IMR-90 (cell line): Measurements from ENCODE around the gene RAP1GAP2. TPM values are rescaled to one million over a fixed set of nuclear protein-coding genes. Genes with fewer than 3 reads are reported as not detected.

Experiments used
- ATAC-seq: fragments of 200-7000 bp; cut with Tn5 transposase; 2 replicates; pipeline ENCODE4 v1.9.1; 2020; ENCODE audit warnings: low read depth, mild to moderate bottlenecking, moderate library complexity
- BruUV-seq: library from RNA; stranded (reverse); fragments of 400-500 nt; replicated peaks from 2 replicates; lab custom pipeline; 2021; lab: Mats Ljungman, UMichigan
- CTCF ChIA-PET: fragments of 300-600 bp; formaldehyde crosslinking; extraction: SDS; loops from one replicate; lab custom pipeline; 2021; ENCODE audit warnings: antibody characterized with exemption; lab: Yijun Ruan, JAX
- POLR2A ChIA-PET: fragments of 300-600 bp; sonication (Branson Sonifier 250); formaldehyde crosslinking; loops from one replicate; lab custom pipeline; 2022; ENCODE audit warnings: antibody characterized with exemption; ENCODE audit not compliant: unreplicated experiment; lab: Charles Lee
- DNase-seq: peaks from one replicate; pipeline ENCODE4 v3.0.0; 2013
- H2AFZ ChIP-seq: replicated peaks from 2 replicates; pipeline ENCODE3; 2013; ENCODE audit warnings: low read length, mild to moderate bottlenecking; ENCODE audit not compliant: poor library complexity
- H2AK5ac ChIP-seq: 2 replicates; pipeline ENCODE4 v1.6.1; 2013; ENCODE audit warnings: low read depth, low read length, inconsistent platforms
- H2AK9ac ChIP-seq: replicated peaks from 2 replicates; pipeline ENCODE3; 2013; ENCODE audit warnings: mild to moderate bottlenecking, low read depth, low read length, moderate library complexity; ENCODE audit not compliant: poor library complexity
- H2BK120ac ChIP-seq: 2 replicates; pipeline ENCODE4 v1.6.1; 2013; ENCODE audit warnings: low read depth, low read length, inconsistent platforms
- H2BK15ac ChIP-seq: 3 replicates; pipeline ENCODE4 v1.6.1; 2013; ENCODE audit warnings: low read depth, low read length, inconsistent platforms
- H2BK20ac ChIP-seq: 2 replicates; pipeline ENCODE4 v1.6.1; 2013; ENCODE audit warnings: low read depth, mild to moderate bottlenecking, inconsistent platforms, low read length, moderate library complexity
- H2BK5ac ChIP-seq: 2 replicates; pipeline ENCODE4 v1.6.1; 2013; ENCODE audit warnings: mild to moderate bottlenecking, low read depth, low read length, inconsistent platforms; ENCODE audit not compliant: poor library complexity, severe bottlenecking
- H3K14ac ChIP-seq: replicated peaks from 2 replicates; pipeline ENCODE4 v1.6.1; 2013; ENCODE audit warnings: low read depth, low read length, inconsistent platforms
- H3K18ac ChIP-seq: 2 replicates; pipeline ENCODE4 v1.6.1; 2013; ENCODE audit warnings: low read depth, low read length, control low read depth
- H3K23ac ChIP-seq: 2 replicates; pipeline ENCODE4 v1.6.1; 2013; ENCODE audit warnings: low read depth, low read length, inconsistent platforms
- H3K27ac ChIP-seq: 2 replicates; pipeline ENCODE4 v1.5.1; 2013; ENCODE audit warnings: mild to moderate bottlenecking, control low read depth, low read length; ENCODE audit not compliant: insufficient read depth
- H3K27me3 ChIP-seq: 2 replicates; pipeline ENCODE4 v1.6.1; 2013; ENCODE audit warnings: low read length; ENCODE audit not compliant: control insufficient read depth, insufficient read depth
- H3K36me3 ChIP-seq: 2 replicates; pipeline ENCODE4 v1.6.1; 2013; ENCODE audit warnings: low read length, mixed read lengths; ENCODE audit not compliant: control insufficient read depth, insufficient read depth
- H3K4ac ChIP-seq: 2 replicates; pipeline ENCODE4 v1.6.1; 2013; ENCODE audit warnings: low read depth, low read length, inconsistent platforms
- H3K4me1 ChIP-seq: 2 replicates; pipeline ENCODE4 v1.6.1; 2013; ENCODE audit warnings: low read length, mixed read lengths; ENCODE audit not compliant: control insufficient read depth, insufficient read depth
- H3K4me2 ChIP-seq: 2 replicates; pipeline ENCODE4 v1.6.1; 2013; ENCODE audit warnings: low read depth, mild to moderate bottlenecking, control low read depth, low read length, moderate library complexity
- H3K4me3 ChIP-seq: 2 replicates; pipeline ENCODE4 v1.5.1; 2013; ENCODE audit warnings: low read depth, mild to moderate bottlenecking, control low read depth, low read length, moderate library complexity; ENCODE audit not compliant: insufficient read depth
- H3K56ac ChIP-seq: 2 replicates; pipeline ENCODE4 v1.6.1; 2013; ENCODE audit warnings: low read length, inconsistent platforms; ENCODE audit not compliant: insufficient read depth; ENCODE audit errors: extremely low read depth
- H3K79me1 ChIP-seq, 2 experiments: 2 replicates each; pipeline ENCODE4 v1.6.1; 2013; ENCODE audit warnings: low read length in 2 of 2, inconsistent platforms in 1 of 2, low read depth in 1 of 2
- H3K9ac ChIP-seq: 2 replicates; pipeline ENCODE4 v1.6.1; 2013; ENCODE audit warnings: low read depth, low read length, control low read depth
- H3K9me1 ChIP-seq: 2 replicates; pipeline ENCODE4 v1.6.1; 2013; ENCODE audit warnings: low read length, inconsistent platforms; ENCODE audit not compliant: insufficient read depth
- H3K9me3 ChIP-seq: 2 replicates; pipeline ENCODE4 v1.6.1; 2013; ENCODE audit warnings: low read length; ENCODE audit not compliant: control insufficient read depth, insufficient read depth
- H4K20me1 ChIP-seq: 2 replicates; pipeline ENCODE4 v1.6.1; 2013; ENCODE audit warnings: low read length, inconsistent platforms; ENCODE audit not compliant: insufficient read depth
- H4K5ac ChIP-seq: 2 replicates; pipeline ENCODE4 v1.6.1; 2013; ENCODE audit warnings: mild to moderate bottlenecking, low read depth, low read length, control low read depth
- H4K8ac ChIP-seq, 2 experiments: 2 replicates each; pipeline ENCODE4 v1.6.1; 2013; ENCODE audit warnings: low read depth in 2 of 2, low read length in 2 of 2, control low read depth in 1 of 2, inconsistent platforms in 1 of 2
- H4K91ac ChIP-seq: 2 replicates; pipeline ENCODE4 v1.6.1; 2013; ENCODE audit warnings: low read depth, low read length, inconsistent platforms; ENCODE audit not compliant: insufficient read depth
- BHLHE40 ChIP-seq: fragments of 150-350 bp; IDR thresholded peaks from 2 replicates; pipeline ENCODE4 v1.6.1; 2016; ENCODE audit warnings: mild to moderate bottlenecking, low read depth, low read length
- CEBPB ChIP-seq: IDR thresholded peaks from 2 replicates; pipeline ENCODE4 v1.6.1; 2012; ENCODE audit warnings: low read depth, low read length, improper control_type of control experiment
- CHD1 ChIP-seq: IDR thresholded peaks from 2 replicates; pipeline ENCODE4 v1.6.1; 2012; ENCODE audit warnings: low read depth, low read length, improper control_type of control experiment
- FOS ChIP-seq: fragments of 150-350 bp; IDR thresholded peaks from 2 replicates; pipeline ENCODE4 v1.6.1; 2016; ENCODE audit warnings: low read depth, low read length
- MAFK ChIP-seq: IDR thresholded peaks from 2 replicates; pipeline ENCODE4 v1.6.1; 2012; ENCODE audit warnings: low read depth, low read length, improper control_type of control experiment
- MAZ ChIP-seq: IDR thresholded peaks from 2 replicates; pipeline ENCODE4 v1.6.1; 2012; ENCODE audit warnings: low read depth, mild to moderate bottlenecking, low read length, improper control_type of control experiment, moderate library complexity, borderline replicate concordance
- MXI1 ChIP-seq: IDR thresholded peaks from 2 replicates; pipeline ENCODE4 v1.6.1; 2012; ENCODE audit warnings: low read depth, mild to moderate bottlenecking, low read length, moderate library complexity, borderline replicate concordance
- NFE2L2 ChIP-seq: fragments of 150-350 bp; IDR thresholded peaks from 2 replicates; pipeline ENCODE4 v1.6.1; 2016; ENCODE audit warnings: low read depth, mild to moderate bottlenecking, low read length
- POLR2A ChIP-seq: IDR thresholded peaks from 2 replicates; pipeline ENCODE4 v1.6.1; 2012; ENCODE audit warnings: mild to moderate bottlenecking, low read depth, low read length
- RAD21 ChIP-seq: IDR thresholded peaks from 2 replicates; pipeline ENCODE4 v1.6.1; 2012; ENCODE audit warnings: low read length, improper control_type of control experiment
- RCOR1 ChIP-seq: IDR thresholded peaks from 2 replicates; pipeline ENCODE4 v1.6.1; 2012; ENCODE audit warnings: mild to moderate bottlenecking, low read length, improper control_type of control experiment; ENCODE audit not compliant: insufficient replicate concordance
- RFX5 ChIP-seq: IDR thresholded peaks from 2 replicates; pipeline ENCODE4 v1.8.0; 2012; ENCODE audit warnings: low read depth, mild to moderate bottlenecking, low read length, moderate library complexity
- SMC3 ChIP-seq: fragments of 150-350 bp; IDR thresholded peaks from 2 replicates; pipeline ENCODE4 v1.6.1; 2016; ENCODE audit warnings: low read depth, mild to moderate bottlenecking, antibody characterized with exemption, low read length, moderate library complexity
- WGBS, 2 experiments: methylation state at CpG; one replicate each; pipeline versions ENCODE4 v1.1.5 to v1.1.7; 2013; ENCODE audit warnings: missing lambda C conversion rate in 2 of 2; ENCODE audit not compliant: insufficient read length in 1 of 2; ENCODE audit errors: extremely low coverage in 2 of 2; 5-methylcytosine and 5-hydroxymethylcytosine counted together
- dilution Hi-C: fragments of 300-500 bp; cut with HindIII; formaldehyde crosslinking; loops from one replicate; pipeline ENCODE4 v1.14.3; 2018; ENCODE audit warnings: low sequenced_read_pairs; ENCODE audit not compliant: unreplicated experiment
- in situ Hi-C: fragments of 300-500 bp; cut with MboI; formaldehyde crosslinking; loops from 3 replicates; pipeline ENCODE4 v1.14.3; 2019; ENCODE audit warnings: low sequenced_read_pairs, inconsistent platforms, mixed read lengths
- intact Hi-C: fragments of 100-400 bp; cut with micrococcal nuclease; formaldehyde crosslinking; loops from 2 replicates; pipeline ENCODE4 v1.10.0; 2022
- polyA plus RNA-seq, 3 experiments: library from polyadenylated mRNA; depleted of rRNA; stranded (reverse); fragments of >200 nt; gene quantifications; 2 replicates each; pipeline ENCODE4 v1.2.3, GENCODE V29; 2012; ENCODE audit warnings: low replicate concordance in 1 of 3
- total RNA-seq: library from RNA; depleted of rRNA; stranded (reverse); fragments of >200 nt; gene quantifications from 2 replicates; pipeline ENCODE4 v1.2.3, GENCODE V29; 2012
- TF ChIP-seq, protein P1 (sequence below): fragments of 150-350 bp; IDR thresholded peaks from 2 replicates; pipeline ENCODE4 v1.6.1; 2016; ENCODE audit warnings: low read depth, mild to moderate bottlenecking, low read length, moderate library complexity, borderline replicate concordance
- TF ChIP-seq, protein P2 (sequence below): fragments of 150-350 bp; IDR thresholded peaks from 2 replicates; pipeline ENCODE4 v1.6.1; 2017; ENCODE audit warnings: mild to moderate bottlenecking, antibody characterized with exemption, low read length, low read depth
- TF ChIP-seq, protein P3 (sequence below): conservative IDR thresholded peaks from 2 replicates; pipeline ENCODE4 v1.5.1; 2012; ENCODE audit warnings: mild to moderate bottlenecking, low read depth, low read length, improper control_type of control experiment

Gene RAP1GAP2
- total and polyA plus RNA-seq, 2 of the 4 experiments (the other 2 are of a cell fraction): 5.7 to 7.5 TPM

DNA sequence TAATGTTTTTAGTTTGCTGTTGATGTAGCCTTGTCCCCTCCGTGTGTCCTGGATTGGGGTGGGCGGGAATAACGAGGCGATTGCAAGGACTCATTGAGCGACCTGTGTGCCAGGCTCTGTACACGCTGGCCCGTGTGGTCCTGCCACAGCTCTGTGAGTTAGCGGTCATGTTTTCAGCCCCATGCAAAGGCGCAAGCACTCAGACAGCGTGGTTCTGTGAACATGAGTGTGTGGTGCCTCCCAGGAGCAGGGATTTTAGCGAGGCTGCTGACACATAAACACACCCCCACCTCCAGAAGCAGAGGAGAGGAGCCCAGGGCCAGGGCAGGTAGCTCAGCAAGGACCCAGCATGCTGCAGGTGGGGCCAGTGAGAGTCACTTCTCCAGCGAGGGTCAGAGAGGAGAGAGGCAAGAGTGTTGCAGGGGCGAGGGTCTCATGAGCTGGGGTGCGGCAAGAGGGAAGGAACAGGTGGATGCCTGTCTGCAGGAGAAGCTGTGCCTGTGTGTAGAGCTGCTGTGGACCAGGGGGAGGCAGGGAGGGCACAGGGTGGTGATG lies 151.8 kb downstream of the RAP1GAP2 start:
- Histone ChIP-seq H4K91ac (no peak overlapping the region), H2AK5ac (0 out of 2 replicates have a peak overlapping the region, but pooled peaks have one; percentile 4), H2BK15ac (no peak overlapping the region), H3K9me1 (no peaks in the 10 kb centered on the region), H4K5ac (no peak overlapping the region), H2BK20ac (no peak overlapping the region), H3K14ac (no peak overlapping the region), H2AFZ (no peak overlapping the region), H3K4me1 (0 out of 2 replicates have a peak, but pooled peaks cover 1% of the 10 kb centered on the region), H4K8ac (no peak overlapping the region), H3K27me3 (no peaks in the 10 kb centered on the region), H3K23ac (no peak overlapping the region), H3K9me3 (no peaks in the 10 kb centered on the region), H3K36me3 (no peaks in the 10 kb centered on the region), H3K56ac (no peak overlapping the region), H4K20me1 (no peaks in the 10 kb centered on the region), H3K79me1 (peaks cover 0 to 3% of the 10 kb centered on the region in 2 experiments; a peak in 1 of 4 replicates), H2BK5ac (no peak overlapping the region), H3K4me3 (no peak overlapping the region), H2AK9ac (no peak overlapping the region), H3K9ac (no peak overlapping the region), H3K4ac (no peak overlapping the region), H3K4me2 (no peak overlapping the region), H3K18ac (no peak overlapping the region), H3K27ac (no peak overlapping the region), H2BK120ac (no peak overlapping the region)
- DNase-seq (no peak), ATAC-seq (no peak)
- POLR2A ChIA-PET: no interaction called here
- CTCF ChIA-PET: no interaction called here
- 68% methylated on average over 6 of the region's 14 CpGs; no CpG with 5 or more reads in 1 of the 2 experiments for WGBS, 2 experiments
- in situ Hi-C loops: no loop called here
- no peak for TF ChIP-seq MXI1
- no peak for TF ChIP-seq NFE2L2
- no peak for TF ChIP-seq SMC3
- TF ChIP-seq, protein P1, sequence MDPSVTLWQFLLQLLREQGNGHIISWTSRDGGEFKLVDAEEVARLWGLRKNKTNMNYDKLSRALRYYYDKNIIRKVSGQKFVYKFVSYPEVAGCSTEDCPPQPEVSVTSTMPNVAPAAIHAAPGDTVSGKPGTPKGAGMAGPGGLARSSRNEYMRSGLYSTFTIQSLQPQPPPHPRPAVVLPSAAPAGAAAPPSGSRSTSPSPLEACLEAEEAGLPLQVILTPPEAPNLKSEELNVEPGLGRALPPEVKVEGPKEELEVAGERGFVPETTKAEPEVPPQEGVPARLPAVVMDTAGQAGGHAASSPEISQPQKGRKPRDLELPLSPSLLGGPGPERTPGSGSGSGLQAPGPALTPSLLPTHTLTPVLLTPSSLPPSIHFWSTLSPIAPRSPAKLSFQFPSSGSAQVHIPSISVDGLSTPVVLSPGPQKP: no peak
- TF ChIP-seq, protein P2, sequence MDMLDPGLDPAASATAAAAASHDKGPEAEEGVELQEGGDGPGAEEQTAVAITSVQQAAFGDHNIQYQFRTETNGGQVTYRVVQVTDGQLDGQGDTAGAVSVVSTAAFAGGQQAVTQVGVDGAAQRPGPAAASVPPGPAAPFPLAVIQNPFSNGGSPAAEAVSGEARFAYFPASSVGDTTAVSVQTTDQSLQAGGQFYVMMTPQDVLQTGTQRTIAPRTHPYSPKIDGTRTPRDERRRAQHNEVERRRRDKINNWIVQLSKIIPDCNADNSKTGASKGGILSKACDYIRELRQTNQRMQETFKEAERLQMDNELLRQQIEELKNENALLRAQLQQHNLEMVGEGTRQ: no peak
- no peak for TF ChIP-seq POLR2A
- TF ChIP-seq, protein P3, sequence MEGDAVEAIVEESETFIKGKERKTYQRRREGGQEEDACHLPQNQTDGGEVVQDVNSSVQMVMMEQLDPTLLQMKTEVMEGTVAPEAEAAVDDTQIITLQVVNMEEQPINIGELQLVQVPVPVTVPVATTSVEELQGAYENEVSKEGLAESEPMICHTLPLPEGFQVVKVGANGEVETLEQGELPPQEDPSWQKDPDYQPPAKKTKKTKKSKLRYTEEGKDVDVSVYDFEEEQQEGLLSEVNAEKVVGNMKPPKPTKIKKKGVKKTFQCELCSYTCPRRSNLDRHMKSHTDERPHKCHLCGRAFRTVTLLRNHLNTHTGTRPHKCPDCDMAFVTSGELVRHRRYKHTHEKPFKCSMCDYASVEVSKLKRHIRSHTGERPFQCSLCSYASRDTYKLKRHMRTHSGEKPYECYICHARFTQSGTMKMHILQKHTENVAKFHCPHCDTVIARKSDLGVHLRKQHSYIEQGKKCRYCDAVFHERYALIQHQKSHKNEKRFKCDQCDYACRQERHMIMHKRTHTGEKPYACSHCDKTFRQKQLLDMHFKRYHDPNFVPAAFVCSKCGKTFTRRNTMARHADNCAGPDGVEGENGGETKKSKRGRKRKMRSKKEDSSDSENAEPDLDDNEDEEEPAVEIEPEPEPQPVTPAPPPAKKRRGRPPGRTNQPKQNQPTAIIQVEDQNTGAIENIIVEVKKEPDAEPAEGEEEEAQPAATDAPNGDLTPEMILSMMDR: no peak
- no peak for TF ChIP-seq CHD1
- TF ChIP-seq CEBPB: no peak
- no peak for TF ChIP-seq FOS
- TF ChIP-seq RCOR1: no peak
- no peak for TF ChIP-seq RFX5
- no peak for TF ChIP-seq MAFK
- TF ChIP-seq BHLHE40: no peak
- no peak for TF ChIP-seq RAD21
- no peak for TF ChIP-seq MAZ
- dilution Hi-C loops: no loop called here
- no TSS peak for BruUV-seq
- intact Hi-C loops: no loop called here
